Right lobe of liver (tissue), 6 donors: ENCODE measurements around the gene NOBOX. TPM values are rescaled to one million over a fixed set of nuclear protein-coding genes. Genes with fewer than 3 reads are reported as not detected.

ENCODE experiments used
- ATAC-seq, 4 donors: fragments of 200-7000 bp; cut with Tn5 transposase; one replicate each; pipeline ENCODE4 v1.9.1; 2020; ENCODE audit warnings: mild to moderate bottlenecking in 4 of 4, moderate library complexity in 4 of 4
- DNase-seq, 3 donors: peaks; one replicate each; pipeline ENCODE4 v3.0.0-alpha.2; 2020
- H3K27ac ChIP-seq, 3 donors: fragments of 200-600 bp; one replicate each; pipeline ENCODE4 v1.8.0; 2022
- H3K27me3 ChIP-seq, 2 donors: fragments of 200-600 bp; one replicate each; pipeline ENCODE4 v1.8.0; 2022
- H3K36me3 ChIP-seq, 4 donors: fragments of 200-600 bp; sonication (generic) in 1 of 4; one replicate each; pipeline versions ENCODE4 v1.5.1 to v1.8.0; 2017 to 2022; ENCODE audit warnings: control low read depth in 1 of 4
- H3K4me1 ChIP-seq, 4 donors: fragments of 200-600 bp; sonication (generic) in 1 of 4; one replicate each; pipeline versions ENCODE4 v1.5.1 to v1.8.0; 2017 to 2022; ENCODE audit warnings: control low read depth in 1 of 4
- H3K4me3 ChIP-seq, 3 donors: fragments of 200-600 bp; one replicate each; pipeline ENCODE4 v1.8.0; 2022
- H3K9me3 ChIP-seq, 4 donors: fragments of 200-600 bp; sonication (generic) in 1 of 4; one replicate each; pipeline versions ENCODE4 v1.5.1 to v1.8.0; 2017 to 2022; ENCODE audit warnings: control low read depth in 1 of 4
- POLR2A ChIP-seq: fragments of 450-650 bp; IDR thresholded peaks from one replicate; pipeline ENCODE4 v1.6.1; 2017; ENCODE audit warnings: antibody characterized with exemption, mild to moderate bottlenecking
- WGBS: methylation state at CpG from one replicate; pipeline ENCODE4 v1.1.6; 2018; ENCODE audit warnings: low coverage, low lambda C conversion rate; ENCODE audit not compliant: insufficient coverage; ENCODE audit errors: missing lambda C conversion rate; 5-methylcytosine and 5-hydroxymethylcytosine counted together
- intact Hi-C, 2 donors: fragments of 100-400 bp; cut with DNase I; formaldehyde crosslinking; loops; one replicate each; pipeline versions ENCODE4 v1.11.2 to v1.14.1; 2022
- total RNA-seq, 6 experiments: library from RNA; depleted of rRNA in 2 of 6; stranded (reverse); fragments of >200 nt in 2 of 6; fragmentation: NEBNext Ultra II Directional in 3 of 6; extraction: Animal tissue kit (Norgen Biotek cat#: 25700) in 3 of 6; gene quantifications; one replicate each; pipeline versions ENCODE4 v1.1.0 to v1.2.4, GENCODE V29; 2016 to 2023
- TF ChIP-seq, protein P1 (sequence below), 4 donors: fragments of 200-600 bp in 3 of 4; fragments of 450-650 bp in 1 of 4; IDR thresholded peaks; one replicate each; pipeline versions ENCODE4 v1.5.1 to v1.8.0; 2016 to 2022; ENCODE audit warnings: antibody characterized with exemption in 4 of 4, mild to moderate bottlenecking in 2 of 4
- donor health status: DM: no; HTN: yes; CAD: no.
- donor health status: DM: no; HTN: no; CAD: no.
- donor health status: DM: no; HTN: no; CAD: no.
- donor health status: DM: no; HTN: yes; CAD: no.
- donor health status: DM: no; HTN: yes; CAD: no.

The NOBOX gene
- total RNA-seq, 6 experiments from 2014 or later, result not detected

DNA sequence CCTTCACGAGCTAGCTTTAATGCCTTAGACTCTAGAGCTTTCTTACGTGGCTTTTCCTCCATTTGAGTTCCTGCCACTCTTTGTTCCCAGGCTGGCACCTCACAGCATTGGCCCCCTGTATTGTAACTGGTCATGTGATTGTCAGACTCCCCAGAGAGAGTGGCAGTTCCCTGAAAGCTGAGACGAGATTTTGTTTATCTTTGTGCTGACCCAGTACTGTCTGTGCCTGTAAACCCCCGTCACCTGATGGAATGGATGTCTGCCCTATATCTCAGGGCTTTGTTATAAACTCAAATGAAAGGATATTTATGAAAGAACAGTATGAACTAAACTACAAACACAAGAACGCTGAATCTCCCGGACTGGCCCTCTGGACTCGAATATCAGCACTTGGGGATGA lies 13.0 kb downstream of the NOBOX start:
- DNase-seq, result no peak
- TF ChIP-seq POLR2A, result no peak
- TF ChIP-seq, protein P1, sequence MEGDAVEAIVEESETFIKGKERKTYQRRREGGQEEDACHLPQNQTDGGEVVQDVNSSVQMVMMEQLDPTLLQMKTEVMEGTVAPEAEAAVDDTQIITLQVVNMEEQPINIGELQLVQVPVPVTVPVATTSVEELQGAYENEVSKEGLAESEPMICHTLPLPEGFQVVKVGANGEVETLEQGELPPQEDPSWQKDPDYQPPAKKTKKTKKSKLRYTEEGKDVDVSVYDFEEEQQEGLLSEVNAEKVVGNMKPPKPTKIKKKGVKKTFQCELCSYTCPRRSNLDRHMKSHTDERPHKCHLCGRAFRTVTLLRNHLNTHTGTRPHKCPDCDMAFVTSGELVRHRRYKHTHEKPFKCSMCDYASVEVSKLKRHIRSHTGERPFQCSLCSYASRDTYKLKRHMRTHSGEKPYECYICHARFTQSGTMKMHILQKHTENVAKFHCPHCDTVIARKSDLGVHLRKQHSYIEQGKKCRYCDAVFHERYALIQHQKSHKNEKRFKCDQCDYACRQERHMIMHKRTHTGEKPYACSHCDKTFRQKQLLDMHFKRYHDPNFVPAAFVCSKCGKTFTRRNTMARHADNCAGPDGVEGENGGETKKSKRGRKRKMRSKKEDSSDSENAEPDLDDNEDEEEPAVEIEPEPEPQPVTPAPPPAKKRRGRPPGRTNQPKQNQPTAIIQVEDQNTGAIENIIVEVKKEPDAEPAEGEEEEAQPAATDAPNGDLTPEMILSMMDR (IDR thresholded peaks at IDR 0.05), result no peak
- Histone ChIP-seq H3K4me3 (no peak overlapping the region), H3K9me3 (no peaks in the 10 kb centered on the region), H3K27ac (no peak overlapping the region), H3K36me3 (no peaks in the 10 kb centered on the region), H3K4me1 (no peaks in the 10 kb centered on the region), H3K27me3 (no peaks in the 10 kb centered on the region)
- intact Hi-C loops, result no loop called here
- no peak for ATAC-seq
- 78% methylated on average over 7 of the region's 7 CpGs for WGBS

DNA sequence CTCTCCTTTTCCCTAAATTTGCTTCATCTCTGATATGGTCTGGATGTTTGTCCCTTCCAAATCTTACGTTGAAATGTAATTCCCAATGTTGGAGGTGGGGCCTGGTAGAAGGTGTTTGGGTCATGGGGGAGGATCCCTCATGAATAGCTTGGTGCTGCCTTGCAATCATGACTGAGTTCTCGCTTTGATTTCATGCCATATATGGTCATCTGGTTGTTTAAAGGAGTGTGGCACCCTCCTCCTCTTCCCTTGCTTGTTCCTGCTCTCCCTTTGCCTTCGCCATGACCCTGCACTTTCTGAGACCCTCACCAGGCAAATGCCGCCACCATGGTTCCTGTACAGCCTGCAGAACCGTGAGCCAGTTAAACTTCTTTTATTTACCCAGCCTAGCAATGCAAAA lies 14.5 kb downstream of the NOBOX start:
- ATAC-seq, result peak in 1 of 4 donors; percentile 8
- H3K36me3 ChIP-seq, result no peaks in the 10 kb centered on the region
- no peaks in the 10 kb centered on the region for H3K9me3 ChIP-seq
- no peak overlapping the region for H3K27ac ChIP-seq
- no peak overlapping the region for H3K4me3 ChIP-seq
- TF ChIP-seq POLR2A, result no peak
- TF ChIP-seq, protein P1 (IDR thresholded peaks at IDR 0.05), result no peak
- H3K4me1 ChIP-seq, result no peaks in the 10 kb centered on the region
- WGBS, result 87% methylated on average over 5 of the region's 5 CpGs
- intact Hi-C loops, result no loop called here
- DNase-seq, result no peak
- no peaks in the 10 kb centered on the region for H3K27me3 ChIP-seq

DNA sequence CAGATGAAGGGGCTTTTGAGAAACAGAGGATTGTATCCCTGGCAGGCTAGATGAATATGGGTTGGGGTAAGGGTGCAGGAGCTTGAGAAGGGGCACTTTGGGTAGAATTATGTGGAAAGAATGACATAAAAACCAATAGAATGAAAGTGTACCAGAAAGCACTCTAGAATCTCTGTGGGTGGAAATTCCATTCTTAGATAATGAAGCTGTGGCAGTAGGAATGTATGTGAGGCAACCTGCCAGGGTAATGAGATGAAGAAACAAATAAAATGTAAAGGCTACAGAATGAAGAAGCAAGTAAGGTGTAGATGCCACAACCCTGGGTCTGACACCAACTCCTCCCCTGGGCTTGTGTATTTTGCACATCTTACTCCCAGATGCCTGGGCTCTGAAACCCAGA lies 16.8 kb downstream of the NOBOX start:
- intact Hi-C loops, result no loop called here
- no peak for ATAC-seq
- H3K4me3 ChIP-seq, result no peak overlapping the region
- no peaks in the 10 kb centered on the region for H3K27me3 ChIP-seq
- no peaks in the 10 kb centered on the region for H3K9me3 ChIP-seq
- no peak overlapping the region for H3K27ac ChIP-seq
- H3K36me3 ChIP-seq, result no peaks in the 10 kb centered on the region
- no peak for DNase-seq
- H3K4me1 ChIP-seq, result no peaks in the 10 kb centered on the region
- TF ChIP-seq, protein P1 (IDR thresholded peaks at IDR 0.05), result no peak
- TF ChIP-seq POLR2A, result no peak

DNA sequence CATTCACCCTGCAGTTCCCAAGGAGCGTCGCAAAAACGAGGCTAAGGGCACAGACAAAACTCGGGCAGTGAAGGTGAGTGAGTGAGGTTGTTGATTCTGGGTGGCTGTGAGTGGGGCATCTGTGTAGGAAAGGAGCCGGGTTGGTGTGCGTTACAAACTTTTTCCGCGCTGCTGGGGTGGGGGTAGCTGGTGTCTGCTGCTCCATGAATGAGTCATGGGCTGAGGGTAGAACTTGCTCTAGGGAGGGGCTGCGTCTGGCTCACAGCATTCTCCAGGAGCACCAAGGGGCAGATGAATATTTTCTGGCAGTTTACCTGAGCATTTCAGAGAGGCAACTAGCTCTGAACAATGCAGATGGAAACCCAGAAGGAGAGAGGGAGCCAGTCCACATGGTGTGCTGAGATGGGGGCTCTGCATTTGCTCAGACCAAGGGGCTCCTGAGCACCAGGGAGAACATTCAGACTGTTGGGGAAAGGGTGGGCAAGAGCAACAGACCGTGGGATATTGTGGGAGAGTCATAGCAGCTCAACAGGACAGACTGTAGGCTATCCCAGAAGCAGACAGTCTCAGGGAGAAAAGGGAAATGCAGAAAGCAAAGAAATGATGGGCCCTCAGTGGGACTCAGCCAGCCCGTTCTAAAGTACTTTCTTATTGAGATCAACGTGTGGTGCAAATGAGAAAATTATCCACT lies 18.8 kb downstream of the NOBOX start:
- 73% methylated on average over 12 of the region's 12 CpGs for WGBS
- DNase-seq (no peak), ATAC-seq (peak in 1 of 4 donors; percentile 26)
- intact Hi-C loops, result no loop called here
- H3K27ac ChIP-seq, result no peak overlapping the region
- no peaks in the 10 kb centered on the region for H3K9me3 ChIP-seq
- H3K4me3 ChIP-seq, result no peak overlapping the region
- no peaks in the 10 kb centered on the region for H3K4me1 ChIP-seq
- no peak for TF ChIP-seq POLR2A
- TF ChIP-seq, protein P1 (IDR thresholded peaks at IDR 0.05), result no peak
- H3K36me3 ChIP-seq, result peaks cover 0 to under 1% (median 0%) of the 10 kb centered on the region in 4 donors
- no peaks in the 10 kb centered on the region for H3K27me3 ChIP-seq
